Skeletal muscle tissue (tissue), 4 donors: ENCODE data around the gene PALM2AKAP2. TPM values are rescaled to one million over a fixed set of nuclear protein-coding genes. Genes with fewer than 3 reads are reported as not detected.
A peak's percentile ranks its signal among the peaks of the same experiment; 100 is the strongest.

Source experiments
- H3K27ac ChIP-seq: one replicate; pipeline ENCODE4 v1.7.0; 2013; ENCODE audit warnings: mild to moderate bottlenecking, low read depth, low read length, inconsistent platforms
- H3K27me3 ChIP-seq, 3 donors: one replicate each; pipeline ENCODE4 v1.7.0; 2013; ENCODE audit warnings: low read length in 3 of 3; ENCODE audit not compliant: control insufficient read depth in 3 of 3, insufficient read depth in 3 of 3
- H3K36me3 ChIP-seq, 3 donors: one replicate each; pipeline ENCODE4 v1.7.0; 2013; ENCODE audit warnings: low read length in 3 of 3; ENCODE audit not compliant: control insufficient read depth in 3 of 3, insufficient read depth in 3 of 3
- H3K4me1 ChIP-seq, 3 donors: one replicate each; pipeline ENCODE4 v1.7.0; 2013; ENCODE audit warnings: low read length in 3 of 3, mild to moderate bottlenecking in 3 of 3; ENCODE audit not compliant: control insufficient read depth in 3 of 3, insufficient read depth in 3 of 3
- H3K4me3 ChIP-seq, 3 donors: one replicate each; pipeline ENCODE4 v1.7.0; 2013; ENCODE audit warnings: low read length in 3 of 3
- H3K9ac ChIP-seq, 3 donors: one replicate each; pipeline ENCODE4 v1.7.0; 2013; ENCODE audit warnings: low read length in 3 of 3, mild to moderate bottlenecking in 3 of 3, moderate library complexity in 2 of 3, low read depth in 1 of 3
- H3K9me3 ChIP-seq, 3 donors: one replicate each; pipeline ENCODE4 v1.7.0; 2013; ENCODE audit warnings: low read length in 3 of 3; ENCODE audit not compliant: control insufficient read depth in 3 of 3
- total RNA-seq: library from RNA; depleted of rRNA; stranded (reverse); fragments of >200 nt; gene quantifications from one replicate; pipeline ENCODE4 v1.2.3, GENCODE V29; 2014
- donor health status: Osteomylitis.

PALM2AKAP2 gene
- total RNA-seq, 1 donor from 2014 or later: 24.0 TPM

- H3K4me3 ChIP-seq: peak overlapping the region in 1 of 3 donors; percentile 12
- peak overlapping the region in 2 of 3 donors; percentile 2 to 25 for H3K9ac ChIP-seq
- peaks cover 6 to 15% (median 13%) of the 10 kb centered on the region in 3 donors for H3K4me1 ChIP-seq
- no peaks in the 10 kb centered on the region for H3K27me3 ChIP-seq
- H3K36me3 ChIP-seq: no peaks in the 10 kb centered on the region
- H3K27ac ChIP-seq: no peak overlapping the region
- H3K9me3 ChIP-seq: no peaks in the 10 kb centered on the region
These were observed 34.4 kb upstream of the PALM2AKAP2 start for GRCh38 chr9:109745335-109746283.

- Histone ChIP-seq H3K4me3 (no peak overlapping the region), H3K9me3 (no peaks in the 10 kb centered on the region), H3K27ac (no peak overlapping the region), H3K36me3 (no peaks in the 10 kb centered on the region), H3K27me3 (no peaks in the 10 kb centered on the region), H3K4me1 (peaks cover 0 to under 1% (median 0%) of the 10 kb centered on the region in 3 donors), H3K9ac (no peak overlapping the region)
These were observed 28.7 kb upstream of the PALM2AKAP2 start for GRCh38 chr9:109751253-109751652.

GRCh38 chr9:109753308-109753707 is 26.7 kb upstream of the PALM2AKAP2 start:
- Histone ChIP-seq H3K36me3 (no peaks in the 10 kb centered on the region), H3K9ac (no peak overlapping the region), H3K9me3 (no peaks in the 10 kb centered on the region), H3K27me3 (no peaks in the 10 kb centered on the region), H3K4me3 (no peak overlapping the region), H3K27ac (no peak overlapping the region), H3K4me1 (no peaks in the 10 kb centered on the region)

GRCh38 chr9:109755040-109755439 is 25.0 kb upstream of the PALM2AKAP2 start:
- H3K36me3 ChIP-seq: no peaks in the 10 kb centered on the region
- no peak overlapping the region for H3K4me3 ChIP-seq
- no peaks in the 10 kb centered on the region for H3K9me3 ChIP-seq
- H3K27ac ChIP-seq: no peak overlapping the region
- no peaks in the 10 kb centered on the region for H3K4me1 ChIP-seq
- no peak overlapping the region for H3K9ac ChIP-seq
- no peaks in the 10 kb centered on the region for H3K27me3 ChIP-seq

- H3K4me3 ChIP-seq: no peak overlapping the region
- no peaks in the 10 kb centered on the region for H3K9me3 ChIP-seq
- no peaks in the 10 kb centered on the region for H3K36me3 ChIP-seq
- H3K9ac ChIP-seq: no peak overlapping the region
- H3K27ac ChIP-seq: no peak overlapping the region
- H3K27me3 ChIP-seq: no peaks in the 10 kb centered on the region
- H3K4me1 ChIP-seq: no peaks in the 10 kb centered on the region
These were observed 20.4 kb upstream of the PALM2AKAP2 start for GRCh38 chr9:109759589-109759988.

DNA sequence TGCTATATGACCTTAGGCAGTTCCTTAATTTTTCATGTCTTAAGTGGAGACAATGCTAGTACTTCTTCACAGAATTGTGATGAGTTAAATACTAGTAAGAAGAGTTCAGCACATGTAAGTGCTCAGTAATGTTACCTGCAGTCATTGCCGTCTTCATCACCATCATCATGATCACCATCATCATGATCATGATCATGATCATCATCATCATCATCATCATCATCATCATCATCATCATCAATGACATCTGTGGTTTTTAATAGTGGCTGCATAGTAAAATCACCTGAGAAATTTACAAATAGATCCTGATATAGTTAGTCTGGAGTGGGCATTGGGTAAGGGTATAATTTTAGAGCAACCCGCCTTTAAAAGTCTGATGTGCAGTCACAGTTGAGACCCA is 14.7 kb upstream of the PALM2AKAP2 start:
- peaks cover 2 to 8% (median 6%) of the 10 kb centered on the region in 3 donors for H3K4me1 ChIP-seq
- H3K4me3 ChIP-seq: no peak overlapping the region
- no peak overlapping the region for H3K9ac ChIP-seq
- no peaks in the 10 kb centered on the region for H3K9me3 ChIP-seq
- no peaks in the 10 kb centered on the region for H3K27me3 ChIP-seq
- no peak overlapping the region for H3K27ac ChIP-seq
- H3K36me3 ChIP-seq: no peaks in the 10 kb centered on the region

- H3K4me3 ChIP-seq: no peak overlapping the region
- H3K4me1 ChIP-seq: peaks cover 2 to 8% (median 6%) of the 10 kb centered on the region in 3 donors
- no peaks in the 10 kb centered on the region for H3K9me3 ChIP-seq
- no peak overlapping the region for H3K9ac ChIP-seq
- H3K27me3 ChIP-seq: no peaks in the 10 kb centered on the region
- no peak overlapping the region for H3K27ac ChIP-seq
- no peaks in the 10 kb centered on the region for H3K36me3 ChIP-seq
These were observed 14.2 kb upstream of the PALM2AKAP2 start for GRCh38 chr9:109765830-109766229.

- Histone ChIP-seq H3K27ac (no peak overlapping the region), H3K9ac (no peak overlapping the region), H3K27me3 (no peaks in the 10 kb centered on the region), H3K4me1 (peaks cover 5 to 13% (median 6%) of the 10 kb centered on the region in 3 donors), H3K9me3 (no peaks in the 10 kb centered on the region), H3K36me3 (no peaks in the 10 kb centered on the region), H3K4me3 (no peak overlapping the region)
These were observed 13.6 kb upstream of the PALM2AKAP2 start for GRCh38 chr9:109766351-109766750.

DNA sequence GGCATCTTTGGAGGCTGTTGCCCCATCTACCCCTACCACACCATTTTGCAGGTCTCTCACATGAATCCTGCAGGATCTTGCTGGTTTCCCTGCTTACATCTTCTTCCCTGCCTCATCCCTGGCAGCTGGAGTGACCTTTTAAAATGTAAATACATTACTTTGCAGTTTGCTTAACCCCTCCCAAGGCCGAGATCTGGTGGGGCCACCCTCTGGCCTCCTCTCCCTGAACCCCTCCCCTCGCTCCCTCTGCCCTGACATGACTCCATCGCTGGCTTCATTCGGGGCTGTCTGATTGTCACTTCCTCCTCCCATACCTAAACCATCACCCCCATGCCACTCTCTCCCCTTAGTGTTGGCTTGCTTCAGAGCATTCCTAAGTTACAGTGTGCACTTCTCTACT is 12.6 kb upstream of the PALM2AKAP2 start:
- Histone ChIP-seq H3K27ac (no peak overlapping the region), H3K4me1 (peaks cover 7 to 22% (median 12%) of the 10 kb centered on the region in 3 donors), H3K36me3 (no peaks in the 10 kb centered on the region), H3K4me3 (no peak overlapping the region), H3K27me3 (no peaks in the 10 kb centered on the region), H3K9ac (no peak overlapping the region), H3K9me3 (no peaks in the 10 kb centered on the region)

- Histone ChIP-seq H3K9ac (no peak overlapping the region), H3K36me3 (no peaks in the 10 kb centered on the region), H3K4me3 (no peak overlapping the region), H3K4me1 (peaks cover 7 to 24% (median 13%) of the 10 kb centered on the region in 3 donors), H3K9me3 (no peaks in the 10 kb centered on the region), H3K27ac (no peak overlapping the region), H3K27me3 (no peaks in the 10 kb centered on the region)
These were observed 12.2 kb upstream of the PALM2AKAP2 start for GRCh38 chr9:109767814-109768213.
